OCI-LY1 (cell line): Measurements from ENCODE around the gene CSMD2.

Source experiments
- H2AFZ ChIP-seq: fragments of 200-600 bp; sonication (generic), shearing (Covaris generic); 2 replicates; pipeline ENCODE4 v1.6.0; 2014; ENCODE audit warnings: antibody characterized with exemption, mild to moderate bottlenecking, low read length
- H3F3A ChIP-seq: fragments of 200-600 bp; sonication (generic), shearing (Covaris generic); 2 replicates; pipeline ENCODE4 v1.6.0; 2014; ENCODE audit warnings: mild to moderate bottlenecking, antibody characterized with exemption, low read length, moderate library complexity; ENCODE audit not compliant: insufficient read depth
- H3K27ac ChIP-seq: fragments of 200-600 bp; sonication (generic); 2 replicates; pipeline ENCODE4 v1.5.1; 2014; ENCODE audit warnings: low read length, mixed run types, mild to moderate bottlenecking, low read depth; ENCODE audit not compliant: poor library complexity, severe bottlenecking
- H3K27me3 ChIP-seq: fragments of 200-600 bp; sonication (generic); 2 replicates; pipeline ENCODE4 v1.6.0; 2014; ENCODE audit warnings: antibody characterized with exemption, mild to moderate bottlenecking, low read length, moderate library complexity; ENCODE audit not compliant: insufficient read depth
- H3K36me3 ChIP-seq: fragments of 200-600 bp; sonication (generic); 2 replicates; pipeline ENCODE4 v1.6.1; 2014; ENCODE audit warnings: mild to moderate bottlenecking, antibody characterized with exemption, low read length, moderate library complexity, mixed read lengths; ENCODE audit not compliant: insufficient read depth
- H3K4me1 ChIP-seq: fragments of 200-600 bp; sonication (generic); 2 replicates; pipeline ENCODE4 v1.5.1; 2014; ENCODE audit warnings: mild to moderate bottlenecking, low read length, moderate library complexity; ENCODE audit not compliant: insufficient read depth, severe bottlenecking
- H3K4me2 ChIP-seq: fragments of 200-600 bp; sonication (generic), shearing (Covaris generic); 2 replicates; pipeline ENCODE4 v1.6.1; 2014; ENCODE audit warnings: low read length
- H3K4me3 ChIP-seq: fragments of 200-600 bp; sonication (generic); 2 replicates; pipeline ENCODE4 v1.5.1; 2014; ENCODE audit warnings: low read length, low read depth, mild to moderate bottlenecking, mixed read lengths; ENCODE audit not compliant: poor library complexity, severe bottlenecking
- H3K79me2 ChIP-seq: fragments of 200-600 bp; shearing (Covaris generic); 2 replicates; pipeline ENCODE4 v1.6.1; 2016; ENCODE audit warnings: mixed run types, low read length, mixed read lengths; ENCODE audit not compliant: insufficient read depth
- H3K9ac ChIP-seq: fragments of 200-600 bp; sonication (generic), shearing (Covaris generic); 2 replicates; pipeline ENCODE4 v1.6.1; 2014; ENCODE audit warnings: mild to moderate bottlenecking, low read length, mixed read lengths
- H3K9me2 ChIP-seq: fragments of 200-600 bp; sonication (generic), shearing (Covaris generic); 2 replicates; pipeline ENCODE4 v1.6.1; 2014; ENCODE audit warnings: low read depth, mild to moderate bottlenecking, low read length, mixed read lengths
- H3K9me3 ChIP-seq: fragments of 200-600 bp; shearing (Covaris generic); 2 replicates; pipeline ENCODE4 v1.6.1; 2014; ENCODE audit warnings: low read length, mixed read lengths
- H4K20me1 ChIP-seq: fragments of 200-600 bp; sonication (generic), shearing (Covaris generic); 2 replicates; pipeline ENCODE4 v1.6.0; 2016; ENCODE audit warnings: mild to moderate bottlenecking, low read length; ENCODE audit not compliant: insufficient read depth
- EZH2 ChIP-seq: fragments of 200-600 bp; sonication (generic), shearing (Covaris generic); IDR thresholded peaks from 2 replicates; pipeline ENCODE4 v1.8.0; 2017; ENCODE audit warnings: borderline replicate concordance, mixed run types, mild to moderate bottlenecking, antibody characterized with exemption, low read length, moderate library complexity, mixed read lengths
- TF ChIP-seq, protein P1 (sequence below): fragments of 200-600 bp; sonication (generic), shearing (Covaris generic); IDR thresholded peaks from 2 replicates; pipeline ENCODE4 v1.5.1; 2017; ENCODE audit warnings: mild to moderate bottlenecking, antibody characterized with exemption, low read length, moderate library complexity, mixed read lengths

CSMD2 gene

DNA sequence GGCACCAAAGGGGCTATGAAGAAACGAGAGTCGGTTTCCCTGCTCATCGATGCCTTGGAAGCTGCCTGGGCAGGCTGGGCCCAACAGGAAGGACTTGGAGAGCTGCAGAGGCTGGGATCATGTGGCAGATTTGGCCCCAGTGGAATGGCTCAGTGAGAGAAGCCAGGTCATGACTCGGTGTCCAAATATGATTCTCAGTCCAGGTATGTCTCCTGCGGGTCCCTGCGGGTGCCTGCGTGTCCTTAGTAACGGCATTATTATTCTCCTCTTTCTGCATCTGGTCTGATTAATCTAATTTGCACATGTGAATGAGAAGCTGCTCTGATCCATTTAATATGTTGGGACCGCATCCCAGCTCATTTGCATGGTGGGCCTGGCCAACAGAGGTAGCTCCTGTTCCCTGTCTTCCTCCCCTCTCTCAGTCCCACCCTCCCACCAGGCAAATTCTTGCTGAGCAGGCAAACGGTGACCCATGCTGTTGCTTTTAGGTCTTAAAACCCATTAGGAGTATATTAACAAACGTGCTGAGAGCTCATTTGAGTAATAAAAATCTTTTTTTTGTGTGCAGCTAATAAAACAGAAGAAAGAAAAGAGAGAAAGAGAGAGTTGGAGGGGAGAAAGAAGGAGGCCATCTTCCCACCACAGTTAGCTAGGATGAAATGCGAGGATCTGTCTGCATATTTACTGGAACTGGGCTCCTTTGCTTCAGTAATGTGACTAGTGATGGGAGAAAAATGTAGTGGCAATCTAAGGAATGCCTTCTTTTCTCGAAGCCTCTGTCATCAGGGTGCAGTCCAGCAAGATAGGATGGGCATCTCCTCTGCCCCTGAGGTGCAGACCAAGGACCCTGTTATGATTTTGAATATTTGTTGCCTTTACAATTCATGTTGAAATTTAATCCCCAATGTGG lies 167.6 kb downstream of the CSMD2 start:
- no peaks in the 10 kb centered on the region for H3K27me3 ChIP-seq
- no peak overlapping the region for H3K27ac ChIP-seq
- no peak overlapping the region for H3K9ac ChIP-seq
- H3K79me2 ChIP-seq, result no peaks in the 10 kb centered on the region
- no peaks in the 10 kb centered on the region for H4K20me1 ChIP-seq
- TF ChIP-seq EZH2, result no peak
- TF ChIP-seq, protein P1, sequence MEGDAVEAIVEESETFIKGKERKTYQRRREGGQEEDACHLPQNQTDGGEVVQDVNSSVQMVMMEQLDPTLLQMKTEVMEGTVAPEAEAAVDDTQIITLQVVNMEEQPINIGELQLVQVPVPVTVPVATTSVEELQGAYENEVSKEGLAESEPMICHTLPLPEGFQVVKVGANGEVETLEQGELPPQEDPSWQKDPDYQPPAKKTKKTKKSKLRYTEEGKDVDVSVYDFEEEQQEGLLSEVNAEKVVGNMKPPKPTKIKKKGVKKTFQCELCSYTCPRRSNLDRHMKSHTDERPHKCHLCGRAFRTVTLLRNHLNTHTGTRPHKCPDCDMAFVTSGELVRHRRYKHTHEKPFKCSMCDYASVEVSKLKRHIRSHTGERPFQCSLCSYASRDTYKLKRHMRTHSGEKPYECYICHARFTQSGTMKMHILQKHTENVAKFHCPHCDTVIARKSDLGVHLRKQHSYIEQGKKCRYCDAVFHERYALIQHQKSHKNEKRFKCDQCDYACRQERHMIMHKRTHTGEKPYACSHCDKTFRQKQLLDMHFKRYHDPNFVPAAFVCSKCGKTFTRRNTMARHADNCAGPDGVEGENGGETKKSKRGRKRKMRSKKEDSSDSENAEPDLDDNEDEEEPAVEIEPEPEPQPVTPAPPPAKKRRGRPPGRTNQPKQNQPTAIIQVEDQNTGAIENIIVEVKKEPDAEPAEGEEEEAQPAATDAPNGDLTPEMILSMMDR, result no peak
- no peaks in the 10 kb centered on the region for H3K4me1 ChIP-seq
- H3K36me3 ChIP-seq, result no peaks in the 10 kb centered on the region
- H3K4me2 ChIP-seq, result no peak overlapping the region
- H3K4me3 ChIP-seq, result no peak overlapping the region
- H2AFZ ChIP-seq, result no peak overlapping the region
- H3K9me3 ChIP-seq, result no peaks in the 10 kb centered on the region
- no peaks in the 10 kb centered on the region for H3F3A ChIP-seq
- no peaks in the 10 kb centered on the region for H3K9me2 ChIP-seq

DNA sequence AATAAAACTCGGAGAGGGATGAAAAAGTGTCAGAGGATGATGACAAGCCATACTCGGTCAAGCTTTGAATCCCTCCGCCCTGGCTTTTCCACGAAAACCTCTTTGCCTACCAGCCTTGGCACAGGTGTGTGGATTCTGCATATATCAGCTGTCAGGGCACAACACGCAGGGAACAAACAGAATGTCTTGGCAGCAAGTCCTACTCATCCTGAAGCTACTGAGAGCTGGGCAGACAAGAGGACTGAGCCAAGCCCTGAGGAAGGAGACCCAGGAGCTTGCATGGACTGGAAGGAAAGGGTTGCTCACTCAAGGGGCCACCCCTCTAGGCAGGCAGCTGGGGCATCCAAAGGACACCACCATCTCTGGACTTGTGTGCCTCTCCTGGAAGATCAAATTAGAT lies 168.7 kb downstream of the CSMD2 start:
- Histone ChIP-seq H3K27me3 (no peaks in the 10 kb centered on the region), H3K4me2 (no peak overlapping the region)
- TF ChIP-seq, protein P1, result no peak
- TF ChIP-seq EZH2, result no peak

DNA sequence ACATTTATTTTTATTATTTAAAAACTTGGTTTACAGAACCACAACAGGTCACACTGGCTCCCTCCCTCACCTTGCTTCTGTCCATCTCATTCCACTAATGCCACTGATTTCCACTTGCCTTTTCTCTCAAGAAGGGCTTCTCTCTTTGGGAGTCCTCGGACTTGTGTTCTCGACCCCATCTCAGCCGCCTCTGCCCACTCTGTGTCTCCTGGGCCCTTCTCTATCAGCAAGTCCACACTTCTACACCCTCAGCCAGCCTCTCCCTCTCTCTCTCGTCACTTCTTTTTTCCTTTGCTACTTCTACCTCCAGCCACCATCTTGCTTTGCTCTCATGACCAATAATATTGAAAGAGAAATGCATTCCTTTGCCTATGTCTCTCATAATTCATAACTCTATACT lies 171.7 kb downstream of the CSMD2 start:
- H3K4me3 ChIP-seq, result no peak overlapping the region
- H3K36me3 ChIP-seq, result no peaks in the 10 kb centered on the region
- H3K9me2 ChIP-seq, result no peaks in the 10 kb centered on the region
- H3K27ac ChIP-seq, result no peak overlapping the region
- no peak for TF ChIP-seq EZH2
- TF ChIP-seq, protein P1, result no peak
- no peaks in the 10 kb centered on the region for H4K20me1 ChIP-seq
- H3F3A ChIP-seq, result no peaks in the 10 kb centered on the region
- no peak overlapping the region for H2AFZ ChIP-seq
- H3K79me2 ChIP-seq, result no peaks in the 10 kb centered on the region
- no peaks in the 10 kb centered on the region for H3K4me1 ChIP-seq
- no peaks in the 10 kb centered on the region for H3K27me3 ChIP-seq
- no peak overlapping the region for H3K4me2 ChIP-seq
- H3K9ac ChIP-seq, result no peak overlapping the region
- H3K9me3 ChIP-seq, result no peaks in the 10 kb centered on the region

More for the DNA sequence above, 168.7 kb downstream of the CSMD2 start:
- no peaks in the 10 kb centered on the region for H3K36me3 ChIP-seq
- H3K9me2 ChIP-seq, result no peaks in the 10 kb centered on the region
- H3F3A ChIP-seq, result no peaks in the 10 kb centered on the region
- H3K9me3 ChIP-seq, result no peaks in the 10 kb centered on the region
- no peak overlapping the region for H2AFZ ChIP-seq
- H3K4me1 ChIP-seq, result no peaks in the 10 kb centered on the region
- H3K79me2 ChIP-seq, result no peaks in the 10 kb centered on the region
- no peak overlapping the region for H3K27ac ChIP-seq
- H3K9ac ChIP-seq, result no peak overlapping the region
- H3K4me3 ChIP-seq, result no peak overlapping the region
- no peaks in the 10 kb centered on the region for H4K20me1 ChIP-seq
